GM06990 (cell line): ENCODE results near the gene CNN1.

Experiments
- DNase-seq: peaks from one replicate; pipeline ENCODE4 v3.0.0-alpha.2; 2011; ENCODE audit not compliant: insufficient read length; ENCODE audit errors: extremely low read depth
- H3K27me3 ChIP-seq: replicated peaks from 2 replicates; pipeline ENCODE4 v1.6.0; 2011; ENCODE audit warnings: low read length; ENCODE audit not compliant: control insufficient read depth, insufficient read depth
- H3K36me3 ChIP-seq: 2 replicates; pipeline ENCODE4 v1.5.1; 2011; ENCODE audit warnings: low read length; ENCODE audit not compliant: control insufficient read depth, insufficient read depth
- H3K4me3 ChIP-seq: replicated peaks from 2 replicates; pipeline ENCODE4 v1.5.1; 2011; ENCODE audit warnings: low read depth, mild to moderate bottlenecking, control low read depth, low read length
- TF ChIP-seq, protein P1 (sequence below): IDR thresholded peaks from 2 replicates; pipeline ENCODE4 v1.5.1; 2011; ENCODE audit warnings: low read length, control low read depth, mild to moderate bottlenecking, inconsistent platforms; ENCODE audit not compliant: insufficient read depth, poor library complexity, severe bottlenecking

CNN1 gene

DNA sequence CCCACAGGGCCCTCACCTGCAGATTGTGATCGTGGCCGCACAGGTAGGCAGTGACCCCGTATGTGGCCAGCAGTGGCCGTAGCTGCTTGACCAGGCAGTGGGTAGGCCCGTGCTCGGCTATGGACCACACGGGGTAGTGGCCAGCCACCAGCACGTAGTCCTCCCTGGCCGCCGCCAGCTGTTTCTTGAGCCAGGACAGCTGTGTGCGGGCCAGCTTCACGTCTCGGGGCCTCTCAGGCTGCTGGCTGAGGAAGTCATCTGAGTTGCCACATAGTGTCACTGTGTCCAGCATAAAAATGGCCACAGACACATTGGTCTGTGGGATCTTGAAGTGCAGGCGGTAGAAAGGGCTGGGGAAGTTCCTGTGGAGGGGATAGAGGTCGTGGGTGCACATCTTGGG is 37.6 kb downstream of the CNN1 start:
- no peak for DNase-seq
- Histone ChIP-seq H3K27me3 (no peaks in the 10 kb centered on the region), H3K36me3 (no peaks in the 10 kb centered on the region), H3K4me3 (no peak overlapping the region)
- TF ChIP-seq, protein P1, sequence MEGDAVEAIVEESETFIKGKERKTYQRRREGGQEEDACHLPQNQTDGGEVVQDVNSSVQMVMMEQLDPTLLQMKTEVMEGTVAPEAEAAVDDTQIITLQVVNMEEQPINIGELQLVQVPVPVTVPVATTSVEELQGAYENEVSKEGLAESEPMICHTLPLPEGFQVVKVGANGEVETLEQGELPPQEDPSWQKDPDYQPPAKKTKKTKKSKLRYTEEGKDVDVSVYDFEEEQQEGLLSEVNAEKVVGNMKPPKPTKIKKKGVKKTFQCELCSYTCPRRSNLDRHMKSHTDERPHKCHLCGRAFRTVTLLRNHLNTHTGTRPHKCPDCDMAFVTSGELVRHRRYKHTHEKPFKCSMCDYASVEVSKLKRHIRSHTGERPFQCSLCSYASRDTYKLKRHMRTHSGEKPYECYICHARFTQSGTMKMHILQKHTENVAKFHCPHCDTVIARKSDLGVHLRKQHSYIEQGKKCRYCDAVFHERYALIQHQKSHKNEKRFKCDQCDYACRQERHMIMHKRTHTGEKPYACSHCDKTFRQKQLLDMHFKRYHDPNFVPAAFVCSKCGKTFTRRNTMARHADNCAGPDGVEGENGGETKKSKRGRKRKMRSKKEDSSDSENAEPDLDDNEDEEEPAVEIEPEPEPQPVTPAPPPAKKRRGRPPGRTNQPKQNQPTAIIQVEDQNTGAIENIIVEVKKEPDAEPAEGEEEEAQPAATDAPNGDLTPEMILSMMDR: no peak

DNA sequence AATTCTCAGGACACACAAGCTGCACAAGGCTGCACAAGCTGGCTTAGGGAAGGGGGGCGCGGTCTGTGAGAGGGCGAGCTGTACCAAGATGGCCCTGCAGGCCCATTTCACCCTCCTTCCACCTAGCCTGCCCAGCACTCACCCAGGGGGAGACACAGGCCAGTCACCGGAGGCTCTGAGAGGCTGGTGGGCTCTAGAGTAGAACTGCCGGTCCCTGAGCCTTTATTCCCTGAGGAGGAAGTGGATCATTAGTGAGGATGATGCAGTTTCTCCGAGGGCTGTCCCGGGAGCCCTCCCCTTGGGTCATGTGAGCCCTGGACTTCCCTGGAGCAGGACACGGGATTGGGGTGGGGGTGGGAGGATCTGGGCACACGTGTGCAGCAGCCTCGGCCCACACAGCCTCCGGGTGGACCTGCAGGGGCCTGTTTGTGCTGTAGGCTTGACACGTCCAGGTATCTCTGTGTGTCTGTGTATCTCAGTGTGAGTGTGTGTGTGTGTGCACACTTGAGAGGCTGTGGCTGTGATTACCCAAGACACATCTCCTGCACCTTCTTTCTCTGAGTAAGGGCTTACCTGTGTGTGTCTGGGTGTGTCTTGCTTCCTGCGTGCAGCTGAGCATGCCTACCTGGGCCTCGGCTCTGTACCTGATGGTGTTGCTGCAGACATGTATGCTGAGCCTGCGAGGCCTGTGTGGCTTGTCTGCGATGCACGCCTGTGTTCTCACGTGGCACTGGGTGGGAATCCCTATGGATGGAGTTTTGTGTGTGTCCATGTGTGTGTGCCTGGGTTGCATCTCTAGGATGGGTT is 39.0 kb downstream of the CNN1 start, which contains the start of gene ACP5:
Gene ACP5 (minus strand): TSS at position 195 of the 807 bp plus-strand sequence. CDS start 328 bp downstream, outside the sequence.
- H3K4me3 ChIP-seq: peak within 1 kb of the TSS; percentile 65
- DNase-seq: no peak

DNA sequence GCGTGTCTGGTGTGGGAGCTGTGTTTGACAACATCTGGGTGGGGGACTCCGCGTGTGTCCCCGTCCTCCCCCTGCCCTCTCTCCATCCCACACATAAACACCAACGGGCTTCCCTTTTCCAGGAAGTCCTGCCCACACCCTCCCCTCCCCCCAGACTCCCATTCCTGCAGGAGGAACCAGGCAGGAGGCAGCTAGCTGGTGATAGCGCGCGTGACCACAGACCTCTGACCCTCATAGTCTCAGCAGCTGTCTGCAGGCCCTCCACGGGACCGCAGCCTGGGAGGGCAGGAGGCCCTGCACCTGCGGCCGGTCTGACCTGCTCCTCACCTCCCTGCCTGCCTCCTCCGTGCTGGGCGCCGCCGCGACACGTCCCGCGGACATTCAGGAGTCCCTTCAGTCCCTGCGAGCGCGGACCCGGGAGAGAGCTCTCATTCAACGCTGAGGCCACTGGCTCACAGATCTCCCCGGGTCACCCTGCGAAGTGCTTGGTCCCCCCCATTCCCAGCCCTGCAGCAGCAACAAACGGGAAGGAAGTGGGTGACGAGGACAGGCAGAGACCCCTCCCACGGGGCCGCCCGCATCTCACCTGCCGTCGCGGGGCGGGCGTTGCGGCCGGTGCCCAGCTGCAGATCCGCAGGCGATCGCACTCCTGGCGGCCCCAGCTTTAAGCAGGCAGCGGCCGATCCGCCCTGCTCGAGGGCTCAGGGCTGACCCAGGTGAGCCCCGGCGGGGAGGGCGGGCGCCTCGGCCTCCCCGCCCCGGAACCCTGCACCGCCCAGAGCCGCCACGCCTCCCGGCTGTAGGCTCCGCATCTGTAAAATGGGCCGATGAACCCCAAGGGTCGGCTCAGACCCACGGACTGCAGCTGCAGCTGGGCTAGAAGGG is 39.8 kb downstream of the CNN1 start:
- no peaks in the 10 kb centered on the region for H3K27me3 ChIP-seq
- H3K36me3 ChIP-seq: no peaks in the 10 kb centered on the region
- peak overlapping the region; percentile 65 for H3K4me3 ChIP-seq
- TF ChIP-seq, protein P1: no peak
- peak; percentile 78 for DNase-seq

More for the DNA sequence above, 39.0 kb downstream of the CNN1 start, which contains the start of gene ACP5:
- Histone ChIP-seq H3K27me3 (no peaks in the 10 kb centered on the region), H3K36me3 (no peaks in the 10 kb centered on the region)
- TF ChIP-seq, protein P1: no peak

DNA sequence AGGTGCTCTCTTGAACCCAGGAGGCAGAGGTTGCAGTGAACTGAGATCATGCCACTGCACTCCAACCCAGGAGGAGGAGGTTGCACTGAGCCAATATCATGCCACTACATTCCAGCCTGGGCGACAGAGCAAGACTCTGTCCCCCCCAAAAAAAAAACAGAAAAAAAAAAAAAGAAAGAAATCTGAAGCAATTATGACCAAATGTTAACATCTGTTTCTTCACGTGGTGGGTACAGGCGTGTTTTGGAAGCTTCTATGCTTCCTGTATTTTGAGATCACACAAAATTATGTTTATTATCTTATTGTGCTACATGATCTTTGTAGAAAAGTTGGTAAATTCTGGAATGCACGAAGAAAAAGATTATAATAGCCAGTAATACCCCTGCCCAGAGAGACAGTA is 41.5 kb downstream of the CNN1 start:
- no peaks in the 10 kb centered on the region for H3K27me3 ChIP-seq
- no peak overlapping the region for H3K4me3 ChIP-seq
- no peak for DNase-seq
- TF ChIP-seq, protein P1: no peak
- H3K36me3 ChIP-seq: no peaks in the 10 kb centered on the region

DNA sequence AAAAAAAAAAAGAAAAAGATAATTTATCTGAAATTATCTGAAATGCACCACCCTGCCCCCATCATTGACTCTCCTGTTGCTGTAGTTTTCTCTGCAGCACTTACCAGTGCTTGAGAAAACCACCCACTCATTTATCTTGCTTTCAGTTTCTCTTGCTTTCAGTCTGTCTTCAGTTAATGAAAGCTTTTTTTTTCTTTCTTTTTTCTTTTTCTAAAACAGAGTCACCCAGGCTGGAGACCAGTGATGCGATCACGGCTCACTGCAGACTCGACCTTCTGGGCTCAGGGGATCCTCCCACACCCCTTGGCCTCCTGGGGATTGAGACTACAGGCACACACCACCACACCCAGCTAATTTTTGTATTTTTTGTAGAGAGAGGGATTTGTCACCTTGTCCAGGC is 43.1 kb downstream of the CNN1 start:
- no peak overlapping the region for H3K4me3 ChIP-seq
- TF ChIP-seq, protein P1: no peak
- H3K27me3 ChIP-seq: no peaks in the 10 kb centered on the region
- H3K36me3 ChIP-seq: no peaks in the 10 kb centered on the region
- peak; percentile 85 for DNase-seq
